OCI-LY1 (cell line): ENCODE measurements around the gene SNRPD1.

ENCODE experiments used
- H2AFZ ChIP-seq: fragments of 200-600 bp; sonication (generic), shearing (Covaris generic); 2 replicates; pipeline ENCODE4 v1.6.0; 2014; ENCODE audit warnings: antibody characterized with exemption, mild to moderate bottlenecking, low read length
- H3F3A ChIP-seq: fragments of 200-600 bp; sonication (generic), shearing (Covaris generic); 2 replicates; pipeline ENCODE4 v1.6.0; 2014; ENCODE audit warnings: mild to moderate bottlenecking, antibody characterized with exemption, low read length, moderate library complexity; ENCODE audit not compliant: insufficient read depth
- H3K27ac ChIP-seq: fragments of 200-600 bp; sonication (generic); 2 replicates; pipeline ENCODE4 v1.5.1; 2014; ENCODE audit warnings: low read length, mixed run types, mild to moderate bottlenecking, low read depth; ENCODE audit not compliant: poor library complexity, severe bottlenecking
- H3K27me3 ChIP-seq: fragments of 200-600 bp; sonication (generic); 2 replicates; pipeline ENCODE4 v1.6.0; 2014; ENCODE audit warnings: antibody characterized with exemption, mild to moderate bottlenecking, low read length, moderate library complexity; ENCODE audit not compliant: insufficient read depth
- H3K36me3 ChIP-seq: fragments of 200-600 bp; sonication (generic); 2 replicates; pipeline ENCODE4 v1.6.1; 2014; ENCODE audit warnings: mild to moderate bottlenecking, antibody characterized with exemption, low read length, moderate library complexity, mixed read lengths; ENCODE audit not compliant: insufficient read depth
- H3K4me1 ChIP-seq: fragments of 200-600 bp; sonication (generic); 2 replicates; pipeline ENCODE4 v1.5.1; 2014; ENCODE audit warnings: mild to moderate bottlenecking, low read length, moderate library complexity; ENCODE audit not compliant: insufficient read depth, severe bottlenecking
- H3K4me2 ChIP-seq: fragments of 200-600 bp; sonication (generic), shearing (Covaris generic); 2 replicates; pipeline ENCODE4 v1.6.1; 2014; ENCODE audit warnings: low read length
- H3K4me3 ChIP-seq: fragments of 200-600 bp; sonication (generic); 2 replicates; pipeline ENCODE4 v1.5.1; 2014; ENCODE audit warnings: low read length, low read depth, mild to moderate bottlenecking, mixed read lengths; ENCODE audit not compliant: poor library complexity, severe bottlenecking
- H3K79me2 ChIP-seq: fragments of 200-600 bp; shearing (Covaris generic); 2 replicates; pipeline ENCODE4 v1.6.1; 2016; ENCODE audit warnings: mixed run types, low read length, mixed read lengths; ENCODE audit not compliant: insufficient read depth
- H3K9ac ChIP-seq: fragments of 200-600 bp; sonication (generic), shearing (Covaris generic); 2 replicates; pipeline ENCODE4 v1.6.1; 2014; ENCODE audit warnings: mild to moderate bottlenecking, low read length, mixed read lengths
- H3K9me2 ChIP-seq: fragments of 200-600 bp; sonication (generic), shearing (Covaris generic); 2 replicates; pipeline ENCODE4 v1.6.1; 2014; ENCODE audit warnings: low read depth, mild to moderate bottlenecking, low read length, mixed read lengths
- H3K9me3 ChIP-seq: fragments of 200-600 bp; shearing (Covaris generic); 2 replicates; pipeline ENCODE4 v1.6.1; 2014; ENCODE audit warnings: low read length, mixed read lengths
- H4K20me1 ChIP-seq: fragments of 200-600 bp; sonication (generic), shearing (Covaris generic); 2 replicates; pipeline ENCODE4 v1.6.0; 2016; ENCODE audit warnings: mild to moderate bottlenecking, low read length; ENCODE audit not compliant: insufficient read depth
- EZH2 ChIP-seq: fragments of 200-600 bp; sonication (generic), shearing (Covaris generic); IDR thresholded peaks from 2 replicates; pipeline ENCODE4 v1.8.0; 2017; ENCODE audit warnings: borderline replicate concordance, mixed run types, mild to moderate bottlenecking, antibody characterized with exemption, low read length, moderate library complexity, mixed read lengths
- TF ChIP-seq, protein P1 (sequence below): fragments of 200-600 bp; sonication (generic), shearing (Covaris generic); IDR thresholded peaks from 2 replicates; pipeline ENCODE4 v1.5.1; 2017; ENCODE audit warnings: mild to moderate bottlenecking, antibody characterized with exemption, low read length, moderate library complexity, mixed read lengths

The SNRPD1 gene

DNA sequence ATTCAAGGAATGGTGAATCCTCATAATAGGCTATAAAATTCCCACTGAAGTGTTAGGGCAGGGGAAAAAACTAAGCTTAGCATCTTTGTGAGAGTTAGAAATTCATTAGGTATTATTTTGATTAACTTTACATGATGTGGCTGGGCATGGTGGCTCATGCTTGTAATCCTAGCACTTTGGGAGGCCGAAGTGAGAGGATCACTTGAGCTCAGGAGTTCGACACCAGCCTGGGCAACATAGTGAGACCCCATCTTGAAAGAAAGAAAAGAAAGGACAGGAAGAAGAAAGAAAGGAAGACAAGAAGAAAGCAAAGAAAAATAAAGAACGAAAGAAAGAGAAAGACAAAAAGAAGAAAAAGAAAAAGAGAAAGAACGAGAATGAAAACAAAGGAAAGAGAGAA is 40.0 kb downstream of the SNRPD1 start:
- Histone ChIP-seq H3K9me2 (no peaks in the 10 kb centered on the region), H2AFZ (no peak overlapping the region), H3K27me3 (no peaks in the 10 kb centered on the region), H3K27ac (no peak overlapping the region), H3K9me3 (no peaks in the 10 kb centered on the region), H3K36me3 (peaks cover 68% of the 10 kb centered on the region), H3K4me1 (no peaks in the 10 kb centered on the region), H3K9ac (no peak overlapping the region), H4K20me1 (no peaks in the 10 kb centered on the region), H3K4me2 (no peak overlapping the region), H3F3A (no peaks in the 10 kb centered on the region; the same call in 1 of the 2 replicates), H3K79me2 (no peaks in the 10 kb centered on the region), H3K4me3 (no peak overlapping the region)
- TF ChIP-seq, protein P1, sequence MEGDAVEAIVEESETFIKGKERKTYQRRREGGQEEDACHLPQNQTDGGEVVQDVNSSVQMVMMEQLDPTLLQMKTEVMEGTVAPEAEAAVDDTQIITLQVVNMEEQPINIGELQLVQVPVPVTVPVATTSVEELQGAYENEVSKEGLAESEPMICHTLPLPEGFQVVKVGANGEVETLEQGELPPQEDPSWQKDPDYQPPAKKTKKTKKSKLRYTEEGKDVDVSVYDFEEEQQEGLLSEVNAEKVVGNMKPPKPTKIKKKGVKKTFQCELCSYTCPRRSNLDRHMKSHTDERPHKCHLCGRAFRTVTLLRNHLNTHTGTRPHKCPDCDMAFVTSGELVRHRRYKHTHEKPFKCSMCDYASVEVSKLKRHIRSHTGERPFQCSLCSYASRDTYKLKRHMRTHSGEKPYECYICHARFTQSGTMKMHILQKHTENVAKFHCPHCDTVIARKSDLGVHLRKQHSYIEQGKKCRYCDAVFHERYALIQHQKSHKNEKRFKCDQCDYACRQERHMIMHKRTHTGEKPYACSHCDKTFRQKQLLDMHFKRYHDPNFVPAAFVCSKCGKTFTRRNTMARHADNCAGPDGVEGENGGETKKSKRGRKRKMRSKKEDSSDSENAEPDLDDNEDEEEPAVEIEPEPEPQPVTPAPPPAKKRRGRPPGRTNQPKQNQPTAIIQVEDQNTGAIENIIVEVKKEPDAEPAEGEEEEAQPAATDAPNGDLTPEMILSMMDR, result no peak
- no peak for TF ChIP-seq EZH2

DNA sequence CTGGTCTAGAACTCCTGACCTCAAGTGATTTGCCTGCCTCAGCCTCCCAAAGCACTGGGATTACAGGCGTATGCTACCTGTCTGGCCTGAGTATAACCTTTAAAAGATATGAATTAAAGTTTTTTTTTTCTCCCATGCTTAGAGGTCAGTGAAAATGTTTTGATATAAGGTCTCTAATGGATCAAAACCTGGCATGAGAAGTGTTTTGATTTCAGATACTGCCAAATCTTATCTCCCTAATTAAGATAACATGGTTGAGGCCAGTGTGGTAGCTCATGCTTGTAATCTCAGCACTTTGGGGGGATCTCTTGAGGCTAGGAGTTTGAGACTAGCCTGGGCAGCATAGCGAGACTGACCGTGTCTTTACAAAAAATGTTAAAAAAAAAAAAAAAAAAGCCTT is 41.2 kb downstream of the SNRPD1 start:
- Histone ChIP-seq H2AFZ (no peak overlapping the region), H3K9ac (no peak overlapping the region), H3K79me2 (no peaks in the 10 kb centered on the region), H3K36me3 (peaks cover 80% of the 10 kb centered on the region), H3K4me2 (no peak overlapping the region), H4K20me1 (no peaks in the 10 kb centered on the region), H3K27ac (no peak overlapping the region), H3K27me3 (no peaks in the 10 kb centered on the region), H3K9me3 (no peaks in the 10 kb centered on the region), H3F3A (no peaks in the 10 kb centered on the region; the same call in 1 of the 2 replicates), H3K9me2 (no peaks in the 10 kb centered on the region), H3K4me3 (no peak overlapping the region), H3K4me1 (no peaks in the 10 kb centered on the region)
- TF ChIP-seq, protein P1, result no peak
- TF ChIP-seq EZH2, result no peak

DNA sequence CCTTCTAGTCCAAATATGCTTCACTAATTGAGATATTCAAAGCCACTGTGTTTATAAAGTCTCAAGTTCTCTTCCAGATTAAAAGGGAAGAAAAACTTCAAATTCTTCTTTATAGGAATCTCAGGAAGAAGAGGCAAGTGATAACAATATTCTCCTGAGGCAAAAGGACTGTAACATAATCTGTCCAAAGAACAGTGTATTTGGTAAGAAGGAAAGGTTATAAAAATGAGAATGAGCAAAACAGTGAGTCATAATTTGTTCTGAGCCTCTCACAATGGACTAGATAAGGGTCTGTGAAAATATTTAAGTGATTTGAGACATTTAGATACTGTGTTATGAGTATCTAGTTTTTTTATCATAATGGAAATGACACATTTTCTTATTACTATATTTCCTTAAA is 44.3 kb downstream of the SNRPD1 start:
- H2AFZ ChIP-seq, result no peak overlapping the region
- no peaks in the 10 kb centered on the region for H3K27me3 ChIP-seq
- TF ChIP-seq, protein P1, result no peak
- TF ChIP-seq EZH2, result no peak
- H4K20me1 ChIP-seq, result no peaks in the 10 kb centered on the region
- no peaks in the 10 kb centered on the region for H3K4me1 ChIP-seq
- no peaks in the 10 kb centered on the region for H3K9me2 ChIP-seq
- no peak overlapping the region for H3K4me3 ChIP-seq
- no peaks in the 10 kb centered on the region for H3K9me3 ChIP-seq
- no peak overlapping the region for H3K9ac ChIP-seq
- no peaks in the 10 kb centered on the region for H3K79me2 ChIP-seq
- H3F3A ChIP-seq, result no peaks in the 10 kb centered on the region; the same call in 1 of the 2 replicates
- peaks cover 81% of the 10 kb centered on the region for H3K36me3 ChIP-seq
- H3K4me2 ChIP-seq, result no peak overlapping the region
- no peak overlapping the region for H3K27ac ChIP-seq
